ENCODE results near the gene CPA2.

Gene CPA2

GRCh38 chr7:130256704-130257103, 10.0 kb upstream of the CPA2 start:
- DNase-seq, result no peak

- DNase-seq, result no peak
These were observed 8.1 kb upstream of the CPA2 start for GRCh38 chr7:130258494-130259078.

GRCh38 chr7:130262448-130262847, 4.2 kb upstream of the CPA2 start:
- DNase-seq, result no peak

GRCh38 chr7:130263130-130263529, 3.5 kb upstream of the CPA2 start:
- no peak for DNase-seq

GRCh38 chr7:130266961-130267321, 278 bp downstream of the CPA2 start:
- no peak for DNase-seq

GRCh38 chr7:130268463-130269317, 2.0 kb downstream of the CPA2 start:
- DNase-seq, result no peak

GRCh38 chr7:130269318-130269694, 2.6 kb downstream of the CPA2 start:
- no peak for DNase-seq

GRCh38 chr7:130270947-130271800, 4.5 kb downstream of the CPA2 start:
- DNase-seq, result no peak

- DNase-seq, result peak; percentile 26
These were observed 5.9 kb downstream of the CPA2 start for GRCh38 chr7:130272381-130273080.

GRCh38 chr7:130273081-130273932, 6.6 kb downstream of the CPA2 start:
- DNase-seq, result no peak

GRCh38 chr7:130273933-130274255, 7.2 kb downstream of the CPA2 start:
- DNase-seq, result no peak

GRCh38 chr7:130274296-130274695, 7.6 kb downstream of the CPA2 start:
- DNase-seq, result no peak

GRCh38 chr7:130274983-130275591, 8.4 kb downstream of the CPA2 start:
- DNase-seq, result no peak

GRCh38 chr7:130275826-130276297, 9.2 kb downstream of the CPA2 start:
- DNase-seq, result no peak

- DNase-seq, result no peak
These were observed 10.4 kb downstream of the CPA2 start for GRCh38 chr7:130276796-130277762.

GRCh38 chr7:130277763-130278643, 11.3 kb downstream of the CPA2 start:
- DNase-seq, result peak; percentile 78

GRCh38 chr7:130278860-130279259, 12.2 kb downstream of the CPA2 start:
- DNase-seq, result no peak

GRCh38 chr7:130279286-130279685, 12.6 kb downstream of the CPA2 start:
- no peak for DNase-seq

GRCh38 chr7:130279906-130280305, 13.2 kb downstream of the CPA2 start:
- no peak for DNase-seq
